Measurements from ENCODE around the gene KRT33B. TPM values are rescaled to one million over a fixed set of nuclear protein-coding genes. Genes with fewer than 3 reads are reported as not detected.

Gene KRT33B
- not detected for polyA plus RNA-seq (2012; ENCODE audit: low read depth, missing spikeins)

GRCh38 chr17:41369713-41370112, at the start of gene KRT33B:
TSS of gene KRT33B (minus strand) at chr17:41369813. CDS start at chr17:41369750, 63 bp downstream.
- TF ChIP-seq PAX5 (IDR thresholded peaks at IDR 0.05; ENCODE audit: insufficient read depth, low read length, severe bottlenecking) (no peak), TAF1 (IDR thresholded peaks at IDR 0.05; ENCODE audit: low read depth, low read length) (no peak), SPI1 (IDR thresholded peaks at IDR 0.05; ENCODE audit: low read depth, low read length) (no peak), POLR2AphosphoS5 (IDR thresholded peaks at IDR 0.05; ENCODE audit: low read depth, low read length) (no peak), POLR2A (IDR thresholded peaks at IDR 0.05; ENCODE audit: low read depth, low read length) (no peak), POU2F2 (IDR thresholded peaks at IDR 0.05; ENCODE audit: low read depth, low read length) (no peak)
- DNase-seq (ENCODE audit: insufficient read length, low spot score) = no peak
- no peak for FAIRE-seq

- DNase-seq (ENCODE audit: insufficient read length, low spot score) (no peak), FAIRE-seq (no peak)
- no peak for TF ChIP-seq POU2F2 (IDR thresholded peaks at IDR 0.05; ENCODE audit: low read depth, low read length)
- no peak for TF ChIP-seq TAF1 (IDR thresholded peaks at IDR 0.05; ENCODE audit: low read depth, low read length)
- TF ChIP-seq SPI1 (IDR thresholded peaks at IDR 0.05; ENCODE audit: low read depth, low read length) = no peak
- TF ChIP-seq POLR2AphosphoS5 (IDR thresholded peaks at IDR 0.05; ENCODE audit: low read depth, low read length) = no peak
- no peak for TF ChIP-seq POLR2A (IDR thresholded peaks at IDR 0.05; ENCODE audit: low read depth, low read length)
- TF ChIP-seq PAX5 (IDR thresholded peaks at IDR 0.05; ENCODE audit: insufficient read depth, low read length, severe bottlenecking) = no peak
These were observed 48.7 kb upstream of the KRT33B start for GRCh38 chr17:41418116-41418860.

- no peak for TF ChIP-seq POLR2A (IDR thresholded peaks at IDR 0.05; ENCODE audit: low read depth, low read length)
- TF ChIP-seq PAX5 (IDR thresholded peaks at IDR 0.05; ENCODE audit: insufficient read depth, low read length, severe bottlenecking) = no peak
- TF ChIP-seq TAF1 (IDR thresholded peaks at IDR 0.05; ENCODE audit: low read depth, low read length) = no peak
- TF ChIP-seq SPI1 (IDR thresholded peaks at IDR 0.05; ENCODE audit: low read depth, low read length) = no peak
- no peak for DNase-seq (ENCODE audit: insufficient read length, low spot score)
- no peak for FAIRE-seq
These were observed 48.0 kb upstream of the KRT33B start for GRCh38 chr17:41417576-41418015.

- DNase-seq (ENCODE audit: insufficient read length, low spot score) (no peak), FAIRE-seq (no peak)
- TF ChIP-seq POLR2AphosphoS5 (IDR thresholded peaks at IDR 0.05; ENCODE audit: low read depth, low read length) (no peak), PAX5 (IDR thresholded peaks at IDR 0.05; ENCODE audit: insufficient read depth, low read length, severe bottlenecking) (no peak), SPI1 (IDR thresholded peaks at IDR 0.05; ENCODE audit: low read depth, low read length) (no peak), POLR2A (IDR thresholded peaks at IDR 0.05; ENCODE audit: low read depth, low read length) (no peak), POU2F2 (IDR thresholded peaks at IDR 0.05; ENCODE audit: low read depth, low read length) (no peak), TAF1 (IDR thresholded peaks at IDR 0.05; ENCODE audit: low read depth, low read length) (no peak)
These were observed 47.5 kb upstream of the KRT33B start for GRCh38 chr17:41417127-41417526.

GRCh38 chr17:41416479-41416878, 46.9 kb upstream of the KRT33B start:
- no peak for DNase-seq (ENCODE audit: insufficient read length, low spot score)
- no peak for TF ChIP-seq SPI1 (IDR thresholded peaks at IDR 0.05; ENCODE audit: low read depth, low read length)
- no peak for TF ChIP-seq POU2F2 (IDR thresholded peaks at IDR 0.05; ENCODE audit: low read depth, low read length)
- TF ChIP-seq POLR2AphosphoS5 (IDR thresholded peaks at IDR 0.05; ENCODE audit: low read depth, low read length) = no peak
- no peak for TF ChIP-seq TAF1 (IDR thresholded peaks at IDR 0.05; ENCODE audit: low read depth, low read length)
- no peak for TF ChIP-seq POLR2A (IDR thresholded peaks at IDR 0.05; ENCODE audit: low read depth, low read length)
- no peak for TF ChIP-seq PAX5 (IDR thresholded peaks at IDR 0.05; ENCODE audit: insufficient read depth, low read length, severe bottlenecking)
- no peak for FAIRE-seq

GRCh38 chr17:41415833-41416335, 46.3 kb upstream of the KRT33B start:
- TF ChIP-seq SPI1 (IDR thresholded peaks at IDR 0.05; ENCODE audit: low read depth, low read length) (no peak), POU2F2 (IDR thresholded peaks at IDR 0.05; ENCODE audit: low read depth, low read length) (no peak), POLR2A (IDR thresholded peaks at IDR 0.05; ENCODE audit: low read depth, low read length) (no peak), PAX5 (IDR thresholded peaks at IDR 0.05; ENCODE audit: insufficient read depth, low read length, severe bottlenecking) (no peak), POLR2AphosphoS5 (IDR thresholded peaks at IDR 0.05; ENCODE audit: low read depth, low read length) (no peak), TAF1 (IDR thresholded peaks at IDR 0.05; ENCODE audit: low read depth, low read length) (no peak)
- FAIRE-seq (no peak), DNase-seq (ENCODE audit: insufficient read length, low spot score) (no peak)

GRCh38 chr17:41415411-41415810, 45.8 kb upstream of the KRT33B start:
- FAIRE-seq (no peak), DNase-seq (ENCODE audit: insufficient read length, low spot score) (no peak)
- TF ChIP-seq POU2F2 (IDR thresholded peaks at IDR 0.05; ENCODE audit: low read depth, low read length) = no peak
- no peak for TF ChIP-seq SPI1 (IDR thresholded peaks at IDR 0.05; ENCODE audit: low read depth, low read length)
- TF ChIP-seq TAF1 (IDR thresholded peaks at IDR 0.05; ENCODE audit: low read depth, low read length) = no peak
- TF ChIP-seq POLR2A (IDR thresholded peaks at IDR 0.05; ENCODE audit: low read depth, low read length) = no peak
- TF ChIP-seq PAX5 (IDR thresholded peaks at IDR 0.05; ENCODE audit: insufficient read depth, low read length, severe bottlenecking) = no peak
- no peak for TF ChIP-seq POLR2AphosphoS5 (IDR thresholded peaks at IDR 0.05; ENCODE audit: low read depth, low read length)

GRCh38 chr17:41413982-41414381, 44.4 kb upstream of the KRT33B start:
- DNase-seq (ENCODE audit: insufficient read length, low spot score) (no peak), FAIRE-seq (no peak)
- no peak for TF ChIP-seq POLR2AphosphoS5 (IDR thresholded peaks at IDR 0.05; ENCODE audit: low read depth, low read length)
- no peak for TF ChIP-seq TAF1 (IDR thresholded peaks at IDR 0.05; ENCODE audit: low read depth, low read length)
- no peak for TF ChIP-seq POLR2A (IDR thresholded peaks at IDR 0.05; ENCODE audit: low read depth, low read length)
- no peak for TF ChIP-seq SPI1 (IDR thresholded peaks at IDR 0.05; ENCODE audit: low read depth, low read length)
- no peak for TF ChIP-seq PAX5 (IDR thresholded peaks at IDR 0.05; ENCODE audit: insufficient read depth, low read length, severe bottlenecking)
- TF ChIP-seq POU2F2 (IDR thresholded peaks at IDR 0.05; ENCODE audit: low read depth, low read length) = no peak

GRCh38 chr17:41413353-41413957, 43.8 kb upstream of the KRT33B start:
- TF ChIP-seq TAF1 (IDR thresholded peaks at IDR 0.05; ENCODE audit: low read depth, low read length) (no peak), POU2F2 (IDR thresholded peaks at IDR 0.05; ENCODE audit: low read depth, low read length) (no peak), SPI1 (IDR thresholded peaks at IDR 0.05; ENCODE audit: low read depth, low read length) (no peak), PAX5 (IDR thresholded peaks at IDR 0.05; ENCODE audit: insufficient read depth, low read length, severe bottlenecking) (no peak), POLR2A (IDR thresholded peaks at IDR 0.05; ENCODE audit: low read depth, low read length) (no peak)
- DNase-seq (ENCODE audit: insufficient read length, low spot score) (no peak), FAIRE-seq (no peak)
